Measurements from ENCODE around the gene CLNK. TPM values are rescaled to one million over a fixed set of nuclear protein-coding genes. Genes with fewer than 3 reads are reported as not detected.

The CLNK gene
- total RNA-seq, 1 experiment from 2014 or later: not detected

GRCh38 chr4:10622728-10623127 is 61.8 kb downstream of the CLNK start:
- TF ChIP-seq, protein P1, sequence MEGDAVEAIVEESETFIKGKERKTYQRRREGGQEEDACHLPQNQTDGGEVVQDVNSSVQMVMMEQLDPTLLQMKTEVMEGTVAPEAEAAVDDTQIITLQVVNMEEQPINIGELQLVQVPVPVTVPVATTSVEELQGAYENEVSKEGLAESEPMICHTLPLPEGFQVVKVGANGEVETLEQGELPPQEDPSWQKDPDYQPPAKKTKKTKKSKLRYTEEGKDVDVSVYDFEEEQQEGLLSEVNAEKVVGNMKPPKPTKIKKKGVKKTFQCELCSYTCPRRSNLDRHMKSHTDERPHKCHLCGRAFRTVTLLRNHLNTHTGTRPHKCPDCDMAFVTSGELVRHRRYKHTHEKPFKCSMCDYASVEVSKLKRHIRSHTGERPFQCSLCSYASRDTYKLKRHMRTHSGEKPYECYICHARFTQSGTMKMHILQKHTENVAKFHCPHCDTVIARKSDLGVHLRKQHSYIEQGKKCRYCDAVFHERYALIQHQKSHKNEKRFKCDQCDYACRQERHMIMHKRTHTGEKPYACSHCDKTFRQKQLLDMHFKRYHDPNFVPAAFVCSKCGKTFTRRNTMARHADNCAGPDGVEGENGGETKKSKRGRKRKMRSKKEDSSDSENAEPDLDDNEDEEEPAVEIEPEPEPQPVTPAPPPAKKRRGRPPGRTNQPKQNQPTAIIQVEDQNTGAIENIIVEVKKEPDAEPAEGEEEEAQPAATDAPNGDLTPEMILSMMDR (conservative IDR thresholded peaks at IDR 0.05): peak; percentile 67
- no peak overlapping the region for H3K4me2 ChIP-seq (ENCODE audit: insufficient read depth, insufficient read length, low read length)
- Mint-ChIP-seq H3K9me3 (no peaks in the 10 kb centered on the region), H3K27ac (no peak overlapping the region), H3K27me3 (ENCODE audit: low read depth) (no peaks in the 10 kb centered on the region), H3K4me1 (no peaks in the 10 kb centered on the region), H3K36me3 (ENCODE audit: insufficient read depth in 1 of 3, low read depth in 3 of 3) (no peaks in the 10 kb centered on the region), H3K4me3 (no peak overlapping the region)
- H4K20me1 ChIP-seq (ENCODE audit: control insufficient read depth, insufficient read depth, insufficient read length): no peaks in the 10 kb centered on the region
- no peak overlapping the region for H3T11ph ChIP-seq (ENCODE audit: low read length)
- no peak overlapping the region for H3K18ac ChIP-seq (ENCODE audit: insufficient read length, low read depth, low read length)
- no peak overlapping the region for H2AK5ac ChIP-seq (ENCODE audit: insufficient read length, low read length)
- no peak overlapping the region for H2BK20ac ChIP-seq (ENCODE audit: low read depth, low read length, poor library complexity, severe bottlenecking)
- H3K23ac ChIP-seq (ENCODE audit: insufficient read length, low read depth, low read length): no peak overlapping the region
- no peak overlapping the region for H4K8ac ChIP-seq (replicated peaks; ENCODE audit: insufficient read length, low read depth, low read length)
- H3K9me3 ChIP-seq (ENCODE audit: control insufficient read depth, low read depth, low read length): no peaks in the 10 kb centered on the region
- DNase-seq: no peak
- no peak overlapping the region for H2BK5ac ChIP-seq (ENCODE audit: insufficient read length, low read length)
- H3K27ac ChIP-seq (ENCODE audit: insufficient read length, low read depth, low read length): no peak overlapping the region
- H3K23me2 ChIP-seq (ENCODE audit: insufficient read length, low read depth, low read length, poor library complexity, severe bottlenecking): no peaks in the 10 kb centered on the region
- H2AFZ ChIP-seq (ENCODE audit: low read length): no peak overlapping the region
- no peak overlapping the region for H3K56ac ChIP-seq (ENCODE audit: insufficient read length, low read depth, low read length)
- no peak overlapping the region for H2BK15ac ChIP-seq (ENCODE audit: low read depth, low read length)
- no peak overlapping the region for H3K4ac ChIP-seq (ENCODE audit: low read depth, low read length)
- H2BK12ac ChIP-seq (ENCODE audit: insufficient read length, low read depth, low read length): no peak overlapping the region
- H2BK120ac ChIP-seq (ENCODE audit: low read depth, low read length, poor library complexity, severe bottlenecking): no peak overlapping the region
- no peak overlapping the region for H3K14ac ChIP-seq (ENCODE audit: insufficient read depth, low read length)
- H3K79me1 ChIP-seq (ENCODE audit: insufficient read depth, low read depth, low read length, poor library complexity, severe bottlenecking): no peaks in the 10 kb centered on the region
- H4K91ac ChIP-seq (ENCODE audit: insufficient read length, low read depth, low read length): no peak overlapping the region
- no peak overlapping the region for H4K5ac ChIP-seq (ENCODE audit: insufficient read length, low read depth, low read length)
- no peaks in the 10 kb centered on the region for H3K27me3 ChIP-seq (ENCODE audit: insufficient read depth, low read length)
- H3K4me1 ChIP-seq (ENCODE audit: insufficient read depth, low read length): no peaks in the 10 kb centered on the region
- H3K79me2 ChIP-seq (ENCODE audit: insufficient read depth, low read length): no peaks in the 10 kb centered on the region
- WGBS (ENCODE audit: extremely low coverage, insufficient read length, low lambda C conversion rate): no CpG with 5 or more reads among the region's 2 CpGs
- H3K9ac ChIP-seq (ENCODE audit: extremely low read depth, insufficient read length, low read length): no peak overlapping the region

Data from H9 (cell line).